Loucy (cell line): ENCODE measurements around the gene ZNF30.

Experiments
- H2AFZ ChIP-seq: fragments of 200-600 bp; sonication (generic); 2 replicates; pipeline ENCODE4 v1.6.0; 2016; ENCODE audit warnings: antibody characterized with exemption, mild to moderate bottlenecking, low read length, moderate library complexity
- H3F3A ChIP-seq: fragments of 200-600 bp; 2 replicates; pipeline ENCODE4 v1.6.0; 2016; ENCODE audit warnings: antibody characterized with exemption, low read depth, mild to moderate bottlenecking
- H3K27me3 ChIP-seq: fragments of 200-600 bp; sonication (generic); 2 replicates; pipeline ENCODE4 v1.6.1; 2014; ENCODE audit warnings: low read length, mild to moderate bottlenecking; ENCODE audit not compliant: insufficient read depth, poor library complexity, severe bottlenecking
- H3K36me3 ChIP-seq: fragments of 200-600 bp; sonication (generic); 2 replicates; pipeline ENCODE4 v1.6.1; 2016; ENCODE audit warnings: low read length; ENCODE audit not compliant: insufficient read depth
- H3K4me1 ChIP-seq: fragments of 200-600 bp; sonication (generic); 2 replicates; pipeline ENCODE4 v1.5.1; 2014; ENCODE audit warnings: low read length, mild to moderate bottlenecking; ENCODE audit not compliant: insufficient read depth, poor library complexity, severe bottlenecking
- H3K4me2 ChIP-seq: fragments of 200-600 bp; sonication (generic); 2 replicates; pipeline ENCODE4 v1.6.0; 2014; ENCODE audit warnings: antibody characterized with exemption, low read length, low read depth, mild to moderate bottlenecking; ENCODE audit not compliant: poor library complexity, severe bottlenecking
- H3K4me3 ChIP-seq: fragments of 200-600 bp; sonication (generic); 2 replicates; pipeline ENCODE4 v1.5.1; 2014; ENCODE audit warnings: low read length, mild to moderate bottlenecking, mixed read lengths; ENCODE audit not compliant: poor library complexity, severe bottlenecking
- H3K79me2 ChIP-seq: fragments of 200-600 bp; sonication (generic); 2 replicates; pipeline ENCODE4 v1.6.1; 2014; ENCODE audit warnings: low read length; ENCODE audit not compliant: insufficient read depth
- H3K9ac ChIP-seq: fragments of 200-600 bp; sonication (generic); 2 replicates; pipeline ENCODE4 v1.6.0; 2014; ENCODE audit warnings: mild to moderate bottlenecking, low read depth, low read length, moderate library complexity; ENCODE audit not compliant: poor library complexity, severe bottlenecking
- H3K9me2 ChIP-seq: fragments of 200-600 bp; sonication (generic); replicated peaks from 2 replicates; pipeline ENCODE4 v1.6.1; 2016; ENCODE audit warnings: low read depth, low read length, mixed read lengths
- H3K9me3 ChIP-seq: fragments of 200-600 bp; sonication (generic); 2 replicates; pipeline ENCODE4 v1.6.1; 2014; ENCODE audit warnings: mild to moderate bottlenecking, antibody characterized with exemption, low read length, low read depth; ENCODE audit not compliant: insufficient read depth
- H4K20me1 ChIP-seq: fragments of 200-600 bp; sonication (generic); 2 replicates; pipeline ENCODE4 v1.6.0; 2014; ENCODE audit warnings: antibody characterized with exemption, low read length, mild to moderate bottlenecking; ENCODE audit not compliant: insufficient read depth, poor library complexity, severe bottlenecking
- CTCF ChIP-seq: fragments of 200-600 bp; sonication (generic); conservative IDR thresholded peaks from 2 replicates; pipeline ENCODE4 v1.5.1; 2014; ENCODE audit warnings: mild to moderate bottlenecking, antibody characterized with exemption, low read length
- EZH2phosphoT487 ChIP-seq: fragments of 200-600 bp; IDR thresholded peaks from 2 replicates; pipeline ENCODE4 v1.6.1; 2018; ENCODE audit warnings: antibody characterized with exemption, mild to moderate bottlenecking, moderate library complexity, borderline replicate concordance

Gene ZNF30

GRCh38 chr19:34994286-34994642, 67.6 kb downstream of the ZNF30 start:
- TF ChIP-seq CTCF (no peak), EZH2phosphoT487 (no peak)
- no peak overlapping the region for H3K4me2 ChIP-seq
- peaks cover 14% of the 10 kb centered on the region for H3K4me1 ChIP-seq

More at GRCh38 chr19:34994286-34994642, 67.6 kb downstream of the ZNF30 start:
- no peak overlapping the region for H3K9ac ChIP-seq
- H3K79me2 ChIP-seq = peaks cover 3% of the 10 kb centered on the region; the same call in 1 of the 2 replicates
- H3K27me3 ChIP-seq = no peaks in the 10 kb centered on the region
- no peak overlapping the region for H3K4me3 ChIP-seq
- H3K9me2 ChIP-seq = no peaks in the 10 kb centered on the region
- H3F3A ChIP-seq = no peaks in the 10 kb centered on the region
- H4K20me1 ChIP-seq = no peaks in the 10 kb centered on the region
- no peak overlapping the region for H2AFZ ChIP-seq
- no peaks in the 10 kb centered on the region for H3K36me3 ChIP-seq
- no peaks in the 10 kb centered on the region for H3K9me3 ChIP-seq
